GM12878 (cell line): ENCODE data around the gene DGKI. TPM values are rescaled to one million over a fixed set of nuclear protein-coding genes. Genes with fewer than 3 reads are reported as not detected.

Experiments
- BCL11A ChIP-seq: IDR thresholded peaks from 2 replicates; pipeline ENCODE4 v1.6.1; 2011; ENCODE audit warnings: low read depth, low read length
- IKZF2 ChIP-seq, 2 experiments: fragments of 450-650 bp; IDR thresholded peaks; 2 replicates each; pipeline ENCODE4 v1.6.1; 2017; ENCODE audit warnings: mild to moderate bottlenecking in 2 of 2, moderate library complexity in 2 of 2
- RELA ChIP-seq: fragments of 450-650 bp; IDR thresholded peaks from 2 replicates; pipeline ENCODE4 v1.8.0; 2014; ENCODE audit warnings: borderline replicate concordance; ENCODE audit not compliant: partially characterized antibody
- RUNX3 ChIP-seq: IDR thresholded peaks from 2 replicates; pipeline ENCODE4 v1.6.1; 2012; ENCODE audit warnings: low read length, inconsistent platforms
- WRNIP1 ChIP-seq: IDR thresholded peaks from 2 replicates; pipeline ENCODE4 v1.6.1; 2011; ENCODE audit warnings: low read depth, low read length, improper control_type of control experiment, borderline replicate concordance
- ZNF217 ChIP-seq: fragments of 450-650 bp; IDR thresholded peaks from 2 replicates; pipeline ENCODE4 v1.6.1; 2017; ENCODE audit warnings: antibody characterized with exemption, mild to moderate bottlenecking
- ZSCAN29 ChIP-seq: fragments of 450-650 bp; IDR thresholded peaks from 2 replicates; pipeline ENCODE4 v1.6.1; 2017; ENCODE audit warnings: mild to moderate bottlenecking, moderate library complexity
- polyA plus RNA-seq, 11 experiments: library from polyadenylated mRNA; depleted of rRNA in 4 of 11; unstranded in 6 of 11; stranded (reverse) in 5 of 11; fragments of >200 nt; fragmentation: Nextera tagmentation in 4 of 11; fragmentation: Illumina TruSeq in 1 of 11; extraction: Ambion mirVana in 4 of 11; extraction: Trizol in 1 of 11; gene quantifications; 1 replicate in 1 of 11; 2 replicates in 10 of 11; pipeline versions ENCODE4 v1.2.1 to v1.2.3, GENCODE V29; 2011 to 2016; ENCODE audit warnings: inconsistent platforms in 2 of 11, missing spikeins in 2 of 11, low read depth in 1 of 11
- total RNA-seq, 4 experiments: library from RNA; depleted of rRNA in 3 of 4; stranded (reverse); fragments of >200 nt in 3 of 4; fragmentation: Illumina TruSeq in 1 of 4; extraction: Trizol in 1 of 4; gene quantifications; 2 replicates each; pipeline versions ENCODE4 v1.2.1 to v1.2.3, GENCODE V29; 2013 to 2021
- TF ChIP-seq, protein P1 (sequence below): fragments of 450-650 bp; IDR thresholded peaks from 2 replicates; pipeline ENCODE4 v1.6.1; 2017; ENCODE audit warnings: mild to moderate bottlenecking, moderate library complexity
- TF ChIP-seq, protein P2 (sequence below): IDR thresholded peaks from 2 replicates; pipeline ENCODE4 v1.6.1; 2012; ENCODE audit warnings: mild to moderate bottlenecking, low read depth, low read length
- TF ChIP-seq, protein P3 (sequence below): fragments of 450-650 bp; IDR thresholded peaks from 2 replicates; pipeline ENCODE4 v1.6.1; 2016; ENCODE audit warnings: mild to moderate bottlenecking
- TF ChIP-seq, protein P4 (sequence below): fragments of 450-650 bp; formaldehyde crosslinking; IDR thresholded peaks from 2 replicates; pipeline ENCODE4 v1.4.0; 2022; ENCODE audit warnings: mild to moderate bottlenecking, moderate library complexity

The DGKI gene
- total and polyA plus RNA-seq, 10 of the 15 experiments (the other 5 are each of a cell fraction or from before 2014, with no cell fraction given): 10.4 to 37.1 (median 22.1) TPM

DNA sequence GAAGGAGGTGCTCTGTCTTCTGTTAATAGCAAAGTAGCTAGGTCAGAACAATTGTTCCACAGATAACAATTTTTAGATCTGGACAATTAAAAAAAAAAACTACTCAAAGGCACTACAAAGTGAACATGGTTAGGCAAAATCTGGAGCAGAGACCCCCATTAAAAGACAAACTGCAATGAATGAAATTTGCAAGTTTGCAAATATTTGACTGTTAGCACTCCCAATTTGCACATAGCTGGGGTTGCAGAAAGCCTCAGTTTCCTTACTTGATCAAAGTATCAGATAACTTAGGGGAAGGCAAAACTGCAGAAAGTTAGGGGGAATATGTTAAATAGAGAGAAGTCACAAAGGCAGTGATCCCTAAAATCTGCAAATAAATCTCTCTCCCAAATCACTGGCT lies 68.3 kb downstream of the DGKI start (continued):
- TF ChIP-seq, protein P1, sequence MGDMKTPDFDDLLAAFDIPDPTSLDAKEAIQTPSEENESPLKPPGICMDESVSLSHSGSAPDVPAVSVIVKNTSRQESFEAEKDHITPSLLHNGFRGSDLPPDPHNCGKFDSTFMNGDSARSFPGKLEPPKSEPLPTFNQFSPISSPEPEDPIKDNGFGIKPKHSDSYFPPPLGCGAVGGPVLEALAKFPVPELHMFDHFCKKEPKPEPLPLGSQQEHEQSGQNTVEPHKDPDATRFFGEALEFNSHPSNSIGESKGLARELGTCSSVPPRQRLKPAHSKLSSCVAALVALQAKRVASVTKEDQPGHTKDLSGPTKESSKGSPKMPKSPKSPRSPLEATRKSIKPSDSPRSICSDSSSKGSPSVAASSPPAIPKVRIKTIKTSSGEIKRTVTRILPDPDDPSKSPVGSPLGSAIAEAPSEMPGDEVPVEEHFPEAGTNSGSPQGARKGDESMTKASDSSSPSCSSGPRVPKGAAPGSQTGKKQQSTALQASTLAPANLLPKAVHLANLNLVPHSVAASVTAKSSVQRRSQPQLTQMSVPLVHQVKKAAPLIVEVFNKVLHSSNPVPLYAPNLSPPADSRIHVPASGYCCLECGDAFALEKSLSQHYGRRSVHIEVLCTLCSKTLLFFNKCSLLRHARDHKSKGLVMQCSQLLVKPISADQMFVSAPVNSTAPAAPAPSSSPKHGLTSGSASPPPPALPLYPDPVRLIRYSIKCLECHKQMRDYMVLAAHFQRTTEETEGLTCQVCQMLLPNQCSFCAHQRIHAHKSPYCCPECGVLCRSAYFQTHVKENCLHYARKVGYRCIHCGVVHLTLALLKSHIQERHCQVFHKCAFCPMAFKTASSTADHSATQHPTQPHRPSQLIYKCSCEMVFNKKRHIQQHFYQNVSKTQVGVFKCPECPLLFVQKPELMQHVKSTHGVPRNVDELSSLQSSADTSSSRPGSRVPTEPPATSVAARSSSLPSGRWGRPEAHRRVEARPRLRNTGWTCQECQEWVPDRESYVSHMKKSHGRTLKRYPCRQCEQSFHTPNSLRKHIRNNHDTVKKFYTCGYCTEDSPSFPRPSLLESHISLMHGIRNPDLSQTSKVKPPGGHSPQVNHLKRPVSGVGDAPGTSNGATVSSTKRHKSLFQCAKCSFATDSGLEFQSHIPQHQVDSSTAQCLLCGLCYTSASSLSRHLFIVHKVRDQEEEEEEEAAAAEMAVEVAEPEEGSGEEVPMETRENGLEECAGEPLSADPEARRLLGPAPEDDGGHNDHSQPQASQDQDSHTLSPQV: no peak
- TF ChIP-seq ZNF217 (no peak), RUNX3 (no peak), WRNIP1 (no peak), RELA (no peak), BCL11A (no peak), IKZF2 (IDR thresholded peaks at IDR 0.05) (no peak), ZSCAN29 (no peak)
- TF ChIP-seq, protein P2, sequence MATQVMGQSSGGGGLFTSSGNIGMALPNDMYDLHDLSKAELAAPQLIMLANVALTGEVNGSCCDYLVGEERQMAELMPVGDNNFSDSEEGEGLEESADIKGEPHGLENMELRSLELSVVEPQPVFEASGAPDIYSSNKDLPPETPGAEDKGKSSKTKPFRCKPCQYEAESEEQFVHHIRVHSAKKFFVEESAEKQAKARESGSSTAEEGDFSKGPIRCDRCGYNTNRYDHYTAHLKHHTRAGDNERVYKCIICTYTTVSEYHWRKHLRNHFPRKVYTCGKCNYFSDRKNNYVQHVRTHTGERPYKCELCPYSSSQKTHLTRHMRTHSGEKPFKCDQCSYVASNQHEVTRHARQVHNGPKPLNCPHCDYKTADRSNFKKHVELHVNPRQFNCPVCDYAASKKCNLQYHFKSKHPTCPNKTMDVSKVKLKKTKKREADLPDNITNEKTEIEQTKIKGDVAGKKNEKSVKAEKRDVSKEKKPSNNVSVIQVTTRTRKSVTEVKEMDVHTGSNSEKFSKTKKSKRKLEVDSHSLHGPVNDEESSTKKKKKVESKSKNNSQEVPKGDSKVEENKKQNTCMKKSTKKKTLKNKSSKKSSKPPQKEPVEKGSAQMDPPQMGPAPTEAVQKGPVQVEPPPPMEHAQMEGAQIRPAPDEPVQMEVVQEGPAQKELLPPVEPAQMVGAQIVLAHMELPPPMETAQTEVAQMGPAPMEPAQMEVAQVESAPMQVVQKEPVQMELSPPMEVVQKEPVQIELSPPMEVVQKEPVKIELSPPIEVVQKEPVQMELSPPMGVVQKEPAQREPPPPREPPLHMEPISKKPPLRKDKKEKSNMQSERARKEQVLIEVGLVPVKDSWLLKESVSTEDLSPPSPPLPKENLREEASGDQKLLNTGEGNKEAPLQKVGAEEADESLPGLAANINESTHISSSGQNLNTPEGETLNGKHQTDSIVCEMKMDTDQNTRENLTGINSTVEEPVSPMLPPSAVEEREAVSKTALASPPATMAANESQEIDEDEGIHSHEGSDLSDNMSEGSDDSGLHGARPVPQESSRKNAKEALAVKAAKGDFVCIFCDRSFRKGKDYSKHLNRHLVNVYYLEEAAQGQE: no peak
- TF ChIP-seq, protein P3, sequence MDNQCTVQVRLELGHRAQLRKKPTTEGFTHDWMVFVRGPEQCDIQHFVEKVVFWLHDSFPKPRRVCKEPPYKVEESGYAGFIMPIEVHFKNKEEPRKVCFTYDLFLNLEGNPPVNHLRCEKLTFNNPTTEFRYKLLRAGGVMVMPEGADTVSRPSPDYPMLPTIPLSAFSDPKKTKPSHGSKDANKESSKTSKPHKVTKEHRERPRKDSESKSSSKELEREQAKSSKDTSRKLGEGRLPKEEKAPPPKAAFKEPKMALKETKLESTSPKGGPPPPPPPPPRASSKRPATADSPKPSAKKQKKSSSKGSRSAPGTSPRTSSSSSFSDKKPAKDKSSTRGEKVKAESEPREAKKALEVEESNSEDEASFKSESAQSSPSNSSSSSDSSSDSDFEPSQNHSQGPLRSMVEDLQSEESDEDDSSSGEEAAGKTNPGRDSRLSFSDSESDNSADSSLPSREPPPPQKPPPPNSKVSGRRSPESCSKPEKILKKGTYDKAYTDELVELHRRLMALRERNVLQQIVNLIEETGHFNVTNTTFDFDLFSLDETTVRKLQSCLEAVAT: no peak
- TF ChIP-seq, protein P4, sequence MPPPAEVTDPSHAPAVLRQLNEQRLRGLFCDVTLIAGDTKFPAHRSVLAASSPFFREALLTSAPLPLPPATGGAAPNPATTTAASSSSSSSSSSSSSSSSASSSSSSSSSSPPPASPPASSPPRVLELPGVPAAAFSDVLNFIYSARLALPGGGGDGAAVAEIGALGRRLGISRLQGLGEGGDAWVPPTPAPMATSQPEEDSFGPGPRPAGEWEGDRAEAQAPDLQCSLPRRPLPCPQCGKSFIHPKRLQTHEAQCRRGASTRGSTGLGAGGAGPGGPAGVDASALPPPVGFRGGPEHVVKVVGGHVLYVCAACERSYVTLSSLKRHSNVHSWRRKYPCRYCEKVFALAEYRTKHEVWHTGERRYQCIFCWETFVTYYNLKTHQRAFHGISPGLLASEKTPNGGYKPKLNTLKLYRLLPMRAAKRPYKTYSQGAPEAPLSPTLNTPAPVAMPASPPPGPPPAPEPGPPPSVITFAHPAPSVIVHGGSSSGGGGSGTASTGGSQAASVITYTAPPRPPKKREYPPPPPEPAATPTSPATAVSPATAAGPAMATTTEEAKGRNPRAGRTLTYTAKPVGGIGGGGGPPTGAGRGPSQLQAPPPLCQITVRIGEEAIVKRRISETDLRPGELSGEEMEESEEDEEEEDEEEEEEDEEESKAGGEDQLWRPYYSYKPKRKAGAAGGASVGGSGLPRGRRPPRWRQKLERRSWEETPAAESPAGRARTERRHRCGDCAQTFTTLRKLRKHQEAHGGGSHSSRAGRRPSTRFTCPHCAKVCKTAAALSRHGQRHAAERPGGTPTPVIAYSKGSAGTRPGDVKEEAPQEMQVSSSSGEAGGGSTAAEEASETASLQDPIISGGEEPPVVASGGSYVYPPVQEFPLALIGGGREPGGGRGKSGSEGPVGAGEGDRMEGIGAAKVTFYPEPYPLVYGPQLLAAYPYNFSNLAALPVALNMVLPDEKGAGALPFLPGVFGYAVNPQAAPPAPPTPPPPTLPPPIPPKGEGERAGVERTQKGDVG (CRISPR knock-in tag): no peak
